ENCODE data around the gene ZDHHC8.

ZDHHC8 gene

DNA sequence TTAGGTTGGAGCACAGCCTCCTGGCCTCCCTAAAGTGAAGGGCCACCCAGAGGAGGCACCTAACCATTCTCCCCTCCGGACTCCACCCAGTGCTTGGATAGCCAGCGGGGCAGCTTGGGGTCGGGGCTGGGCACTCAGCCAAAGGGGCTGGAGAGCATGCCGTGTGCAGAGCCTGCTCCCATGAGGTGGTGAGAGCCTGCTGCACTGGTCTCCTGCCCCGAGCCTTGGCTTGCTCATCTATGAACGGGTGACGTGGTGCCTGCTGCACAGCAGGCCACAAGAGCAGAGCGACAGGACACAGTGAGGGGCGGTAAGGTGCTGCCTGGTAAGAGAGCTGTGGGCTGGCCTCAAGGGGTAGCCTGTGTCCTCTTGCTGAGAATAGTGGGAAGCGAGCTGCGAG, 33.3 kb downstream of the ZDHHC8 start:
- no peak for DNase-seq

DNA sequence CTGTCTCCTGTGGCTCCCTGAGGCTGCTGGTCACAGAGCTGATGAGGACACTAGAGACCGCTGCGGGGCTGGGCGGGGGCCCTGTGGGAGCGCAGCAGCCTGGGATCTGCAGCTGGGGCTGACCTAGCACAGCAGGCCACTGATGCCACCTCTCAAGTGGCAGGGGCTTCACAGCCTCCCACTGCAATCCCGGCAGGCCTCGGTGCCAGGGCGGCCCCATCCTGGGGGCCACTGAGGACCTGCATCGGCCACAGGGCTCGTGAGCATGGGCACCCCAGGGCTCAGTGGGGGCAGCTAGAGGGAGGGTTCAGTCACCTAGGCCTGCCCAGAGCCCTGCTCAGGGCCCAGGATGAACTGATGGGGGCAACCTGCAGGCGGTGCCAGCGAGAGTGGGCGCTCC, 33.8 kb downstream of the ZDHHC8 start:
- DNase-seq = no peak

DNA sequence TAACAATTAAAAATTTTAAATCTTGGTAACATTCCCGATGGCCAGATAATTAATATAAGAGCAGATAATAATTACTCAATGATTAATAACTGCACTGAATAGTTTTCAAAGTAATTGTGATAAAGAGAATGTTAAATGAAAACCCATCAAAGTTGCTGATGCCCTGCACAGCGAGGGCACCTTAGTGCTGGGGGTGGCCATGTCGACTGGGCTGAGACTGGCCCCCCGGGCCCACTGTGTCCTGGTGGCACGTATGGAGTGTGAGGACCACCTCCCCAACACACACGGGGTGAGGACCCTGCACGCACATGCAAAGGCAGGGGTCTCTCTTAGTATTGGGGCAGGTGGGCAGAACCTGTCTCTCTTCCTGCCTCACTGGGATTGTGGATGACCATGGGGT, 34.3 kb downstream of the ZDHHC8 start:
- no peak for DNase-seq

DNA sequence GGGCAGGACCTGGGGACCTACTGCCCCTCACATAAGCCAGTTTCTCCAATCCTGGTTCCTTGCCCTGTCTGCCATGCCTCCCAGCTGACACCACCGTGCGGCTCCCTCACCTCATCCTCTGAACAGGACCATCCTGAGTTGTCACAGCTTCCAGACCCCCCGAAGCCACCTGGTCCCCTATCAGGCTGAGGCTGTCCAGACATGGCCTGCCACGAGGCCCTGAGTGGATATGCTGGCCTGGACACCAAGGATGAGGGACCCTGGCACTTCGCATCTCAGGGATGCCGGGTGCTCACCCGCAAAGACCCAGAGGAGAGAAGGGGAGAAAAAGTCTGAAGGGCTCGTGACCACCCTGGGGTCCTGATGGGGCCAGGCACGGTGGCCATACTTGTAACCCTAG, 35.1 kb downstream of the ZDHHC8 start:
- DNase-seq = no peak

DNA sequence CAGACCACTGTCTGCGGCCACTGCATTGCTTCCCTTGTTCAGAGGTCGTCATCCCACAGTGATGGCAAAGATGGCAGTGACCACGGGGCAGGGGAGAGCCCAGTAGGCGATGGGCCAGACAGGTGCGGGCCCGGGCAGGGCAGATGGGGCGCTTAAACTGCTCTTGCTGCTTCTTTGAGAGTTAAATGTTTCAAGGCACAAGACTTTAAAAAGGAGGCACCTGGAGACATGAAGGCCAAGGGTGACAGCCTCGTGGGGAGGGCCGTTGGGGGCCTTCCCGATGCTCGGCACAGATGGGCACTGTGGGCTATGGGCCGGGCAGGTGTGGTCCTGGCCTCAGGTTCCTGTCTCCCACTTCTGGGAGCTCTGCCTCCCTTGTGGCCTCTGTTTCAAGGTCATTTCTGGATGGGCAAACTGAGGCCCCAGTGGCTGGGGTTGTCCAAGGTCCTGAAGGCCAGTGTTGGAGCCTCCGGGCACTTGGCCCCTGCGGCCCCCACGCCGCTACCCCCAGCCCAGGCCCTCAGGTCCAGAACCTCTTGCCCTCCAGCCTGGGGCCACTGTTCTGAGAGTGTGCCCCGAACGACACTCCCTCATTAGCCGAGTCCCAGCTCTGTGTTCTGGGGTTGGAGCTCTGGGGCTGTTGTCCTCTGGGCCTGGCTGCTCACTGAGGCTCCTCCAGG, 36.2 kb downstream of the ZDHHC8 start:
- DNase-seq = no peak

DNA sequence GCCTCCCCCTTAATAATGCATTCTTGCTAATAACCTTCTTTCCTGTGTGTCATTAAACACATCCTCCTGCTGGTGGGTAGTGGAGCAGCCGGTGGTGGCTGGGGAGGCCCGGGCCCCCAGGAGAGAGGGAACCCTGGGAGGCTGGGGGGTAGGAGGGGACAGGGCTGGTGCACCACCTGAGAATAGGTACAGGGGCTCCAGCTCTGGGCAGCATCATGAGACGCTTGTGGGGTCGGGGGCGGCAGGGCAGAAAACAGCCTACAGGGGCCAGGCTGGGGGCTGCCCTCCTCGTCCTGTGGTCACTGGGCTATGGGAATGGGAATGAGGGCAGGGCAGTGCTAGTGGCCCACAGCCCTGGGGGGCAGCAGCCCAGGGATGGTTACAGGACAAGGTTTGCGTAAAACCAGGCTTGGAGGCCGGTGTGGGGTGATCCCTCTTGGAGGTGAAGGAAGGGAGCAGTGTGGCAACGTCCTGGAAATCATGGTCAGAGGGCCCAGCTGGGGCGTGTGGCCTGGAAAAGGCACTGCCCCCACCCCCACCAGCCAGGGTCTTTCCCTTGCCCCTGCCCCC, 37.7 kb downstream of the ZDHHC8 start:
- DNase-seq = no peak

DNA sequence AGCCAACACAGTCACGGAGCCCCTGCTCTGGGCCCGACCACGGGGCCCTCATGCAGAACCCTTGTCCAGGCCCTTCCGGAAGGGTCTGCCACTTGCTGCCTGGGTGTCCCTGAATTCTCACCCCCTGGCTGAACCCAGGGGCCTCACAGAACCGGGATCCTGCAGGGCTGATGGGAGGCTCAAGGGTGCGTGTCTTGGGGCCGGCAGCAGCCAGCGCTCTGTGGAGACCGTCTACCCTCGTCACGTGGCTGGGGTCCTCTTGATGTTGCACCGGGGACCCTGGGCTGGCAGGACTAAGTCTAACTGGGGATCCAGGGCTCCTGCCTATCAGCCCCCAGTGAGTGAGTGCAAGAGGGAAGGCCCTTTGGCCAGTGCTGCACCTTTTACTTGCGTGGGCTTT, 38.6 kb downstream of the ZDHHC8 start:
- no peak for DNase-seq

DNA sequence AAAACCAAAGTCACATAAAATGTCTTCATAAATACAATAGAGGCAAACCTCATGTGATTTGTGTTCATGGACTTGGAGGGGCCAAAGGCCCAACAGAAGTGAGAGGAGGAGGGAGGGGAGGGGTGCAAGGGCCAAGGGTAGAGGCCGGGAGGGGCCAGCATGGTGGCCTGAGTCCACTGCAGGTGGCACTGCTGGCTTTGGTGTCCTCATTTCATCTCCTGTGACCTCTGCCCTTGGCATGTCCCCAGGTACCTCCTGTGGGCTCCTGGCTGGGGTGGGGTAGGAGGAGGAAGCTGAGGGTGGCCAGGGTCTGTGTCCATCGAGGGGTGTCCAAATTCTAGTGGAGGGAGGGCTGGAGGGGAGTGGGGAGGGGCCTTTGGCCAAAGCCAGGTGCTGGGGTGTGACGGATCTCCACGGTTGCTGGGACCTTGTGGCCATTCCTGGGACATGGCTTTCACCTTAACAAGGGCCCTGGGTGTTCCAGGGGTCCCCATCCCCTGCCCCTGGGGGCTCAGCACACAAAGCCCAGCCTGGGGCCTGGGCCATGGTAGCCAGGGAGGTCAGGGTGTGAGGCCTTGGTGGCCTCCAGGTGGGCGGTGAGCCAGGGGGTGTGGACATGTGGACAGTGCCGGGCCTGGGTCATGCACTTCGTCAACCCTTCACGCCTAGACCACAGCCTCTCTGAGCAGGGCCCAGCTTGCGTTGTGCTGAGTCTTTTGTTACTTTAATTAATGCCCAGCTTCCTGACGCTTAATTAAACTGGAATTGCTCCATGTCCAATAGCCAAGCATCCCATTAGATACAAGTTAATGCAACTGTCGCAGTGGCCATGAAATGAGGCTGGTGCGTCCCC, 39.9 kb downstream of the ZDHHC8 start:
- DNase-seq = no peak

DNA sequence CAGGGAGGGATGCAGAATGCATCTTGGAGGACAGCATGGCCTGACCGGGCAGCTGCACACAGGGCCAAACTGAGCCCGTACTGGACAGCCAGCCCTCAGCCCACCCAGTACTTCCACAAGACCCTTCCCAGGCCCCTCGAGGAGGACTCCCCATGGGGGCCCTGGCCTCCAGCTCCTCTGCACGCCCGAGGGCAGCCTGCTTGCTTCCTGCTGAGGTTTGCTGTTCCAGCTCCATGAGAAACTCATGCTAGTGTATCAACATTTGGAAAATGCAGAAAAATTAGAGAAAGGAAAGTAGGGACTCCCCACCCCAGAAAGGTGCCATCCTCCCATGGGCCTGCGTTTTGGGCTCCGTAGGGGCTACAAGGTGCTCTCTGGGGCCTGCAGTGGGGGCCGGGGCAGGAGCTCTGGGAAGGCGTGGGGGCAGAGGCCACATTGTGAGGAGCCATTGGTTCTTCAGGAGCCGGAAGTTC, 40.6 kb downstream of the ZDHHC8 start:
- DNase-seq = no peak

DNA sequence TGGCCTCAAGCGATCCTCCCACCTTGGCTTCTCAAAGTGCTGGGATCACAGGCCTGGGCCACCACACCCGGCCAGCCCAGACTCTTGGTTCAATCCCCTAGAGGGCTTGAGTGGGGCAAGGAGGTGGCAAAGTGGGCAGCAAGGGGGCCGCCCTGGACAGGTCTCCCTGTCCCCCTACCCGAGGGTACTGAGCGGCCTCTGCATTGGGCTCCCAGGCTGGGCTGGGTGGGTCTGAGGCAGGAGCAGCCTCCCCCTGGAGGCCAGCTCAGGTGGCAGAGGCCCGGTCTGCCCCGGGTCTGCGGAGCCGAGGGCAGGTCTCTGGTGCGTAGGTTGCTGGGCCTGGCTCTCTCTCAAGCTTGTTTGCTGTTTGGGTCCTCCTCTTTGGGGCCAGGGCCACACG, 41.6 kb downstream of the ZDHHC8 start:
- no peak for DNase-seq

DNA sequence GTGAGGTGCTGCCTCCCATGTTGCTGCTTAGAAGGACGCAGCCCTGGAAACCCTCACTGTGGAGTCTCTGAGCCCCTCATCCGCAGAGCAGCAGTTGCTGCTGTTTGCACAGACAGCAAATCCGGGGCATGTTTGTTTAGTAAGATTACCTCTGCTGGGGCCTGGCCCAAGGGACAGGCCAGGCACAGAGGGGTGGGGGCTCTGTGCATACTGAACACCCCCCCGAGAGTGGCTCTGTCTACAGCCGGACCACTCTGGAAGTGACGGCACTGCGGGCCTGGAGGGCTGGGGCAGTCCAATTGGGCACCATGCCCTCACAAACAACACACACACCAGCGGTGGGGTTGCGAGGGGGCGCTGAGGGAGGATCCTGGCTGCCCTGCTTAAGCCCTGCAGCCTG, 42.2 kb downstream of the ZDHHC8 start:
- no peak for DNase-seq

DNA sequence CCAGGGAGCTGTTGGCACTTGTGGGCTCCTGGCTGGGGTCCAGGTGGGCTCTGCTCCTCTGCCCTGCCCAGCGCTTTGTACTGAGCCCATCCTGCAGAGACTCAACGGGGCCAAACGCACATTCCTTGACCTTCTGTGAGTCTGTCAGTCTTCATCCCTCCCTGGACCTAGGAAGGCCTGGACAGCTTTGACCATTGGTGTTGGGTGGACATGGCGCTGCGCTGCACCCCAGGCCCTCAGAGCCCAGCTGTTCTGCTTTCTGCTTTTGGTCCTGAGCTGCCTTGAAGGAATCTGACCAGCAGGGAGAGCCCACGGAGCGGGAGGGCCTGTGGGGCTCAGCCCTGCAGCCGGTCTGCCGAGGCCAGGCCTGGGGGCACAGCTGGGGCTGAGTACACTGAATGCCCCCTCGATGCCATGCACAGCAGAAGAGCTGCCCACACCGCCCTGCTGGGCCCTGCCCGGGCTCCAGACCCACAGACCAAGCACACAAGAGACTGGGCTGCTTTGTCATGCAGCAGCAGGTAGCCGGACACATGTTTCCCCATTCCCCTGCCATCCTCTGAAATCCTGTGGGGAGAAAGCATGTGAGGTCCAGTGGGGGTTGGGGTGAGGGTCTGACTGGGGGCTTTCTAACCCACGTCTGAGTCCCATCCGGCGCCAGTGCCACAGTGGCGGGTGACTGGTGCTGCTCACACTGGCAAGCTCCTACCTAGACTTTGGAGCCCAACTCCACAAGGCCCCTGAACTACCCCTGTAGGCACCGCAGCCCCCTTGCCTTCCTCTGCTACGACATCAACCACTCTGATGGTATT, 43.4 kb downstream of the ZDHHC8 start:
- DNase-seq = no peak

DNA sequence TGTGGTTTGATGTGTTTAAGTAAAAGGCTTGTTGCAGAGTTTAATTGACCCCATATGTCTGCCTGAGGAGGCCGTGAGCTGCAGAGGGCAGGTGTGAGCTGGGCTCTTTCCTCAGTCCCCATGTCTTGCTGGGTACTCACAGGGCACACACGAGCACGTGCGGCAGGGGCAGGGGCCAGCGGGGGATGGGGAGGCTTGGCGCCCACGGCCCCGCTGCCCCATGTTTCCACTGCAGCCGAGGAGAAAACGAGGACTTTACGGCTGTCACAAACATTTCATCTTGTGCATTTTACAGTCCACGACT, 43.9 kb downstream of the ZDHHC8 start:
- no peak for DNase-seq

DNA sequence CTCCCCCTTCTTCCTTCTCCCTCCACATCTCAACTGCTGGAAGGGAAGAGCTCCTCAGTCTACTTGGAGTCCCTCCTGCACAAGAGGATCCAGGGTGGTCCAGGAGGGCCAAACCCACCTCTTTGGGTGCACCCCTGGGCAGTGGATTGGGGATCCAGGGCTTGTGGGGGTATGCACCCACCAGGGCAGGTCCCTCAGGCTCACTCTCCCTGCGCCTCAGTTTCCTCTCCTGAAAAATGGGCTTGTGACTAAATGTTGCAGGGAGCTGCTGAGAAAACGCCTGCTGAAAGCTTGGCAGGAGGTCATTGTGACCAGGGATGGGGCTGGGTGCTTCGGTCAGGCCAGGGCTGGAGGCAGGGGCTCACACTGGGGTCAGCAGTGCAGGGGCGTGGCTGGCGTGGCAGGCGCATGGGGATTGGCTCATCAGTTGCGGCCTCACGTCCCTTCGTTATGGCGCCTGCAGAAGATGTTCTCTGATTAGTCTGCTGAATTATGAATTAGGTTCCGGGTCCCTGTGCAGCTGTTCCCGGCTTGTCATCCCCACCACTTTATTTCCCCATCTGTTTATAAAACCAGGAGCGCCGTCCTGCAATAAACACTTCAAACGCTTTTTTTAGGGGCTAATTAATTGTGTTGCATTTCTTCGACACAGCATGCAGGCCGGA, 44.9 kb downstream of the ZDHHC8 start:
- no peak for DNase-seq

DNA sequence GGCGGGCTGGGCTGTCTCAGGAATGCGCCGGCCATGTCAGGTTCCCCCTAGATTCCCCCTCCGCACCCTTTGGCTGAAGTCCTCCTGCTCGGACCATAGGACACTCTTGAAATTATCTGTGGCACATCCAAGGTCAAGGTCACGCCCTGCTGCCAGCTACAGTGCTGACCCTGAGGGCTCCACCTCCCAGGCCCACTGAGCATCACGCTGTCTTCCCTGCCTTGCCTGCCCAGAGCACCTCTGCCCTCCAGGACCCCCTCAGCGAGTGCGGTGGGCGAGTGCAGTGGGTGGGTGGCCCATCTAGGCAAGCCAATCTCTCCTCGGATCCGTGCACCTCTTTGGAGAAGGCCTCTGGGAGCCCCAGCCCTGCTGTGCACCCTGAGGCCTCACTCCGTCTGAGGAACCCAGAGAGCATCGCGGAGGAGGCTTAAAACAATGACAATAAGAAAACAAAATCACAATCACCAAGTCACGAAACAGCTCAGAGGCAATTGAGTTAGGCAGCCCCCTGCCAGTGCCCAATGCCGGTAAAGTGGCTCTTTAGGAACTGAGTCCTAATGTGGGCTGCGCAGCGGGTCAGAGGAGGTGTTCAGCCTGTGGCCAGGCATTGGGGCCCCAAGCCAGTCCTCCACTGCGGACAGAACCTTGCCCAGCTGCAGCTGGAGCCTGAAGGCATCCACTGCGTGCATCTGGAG, 45.8 kb downstream of the ZDHHC8 start:
- DNase-seq = no peak

DNA sequence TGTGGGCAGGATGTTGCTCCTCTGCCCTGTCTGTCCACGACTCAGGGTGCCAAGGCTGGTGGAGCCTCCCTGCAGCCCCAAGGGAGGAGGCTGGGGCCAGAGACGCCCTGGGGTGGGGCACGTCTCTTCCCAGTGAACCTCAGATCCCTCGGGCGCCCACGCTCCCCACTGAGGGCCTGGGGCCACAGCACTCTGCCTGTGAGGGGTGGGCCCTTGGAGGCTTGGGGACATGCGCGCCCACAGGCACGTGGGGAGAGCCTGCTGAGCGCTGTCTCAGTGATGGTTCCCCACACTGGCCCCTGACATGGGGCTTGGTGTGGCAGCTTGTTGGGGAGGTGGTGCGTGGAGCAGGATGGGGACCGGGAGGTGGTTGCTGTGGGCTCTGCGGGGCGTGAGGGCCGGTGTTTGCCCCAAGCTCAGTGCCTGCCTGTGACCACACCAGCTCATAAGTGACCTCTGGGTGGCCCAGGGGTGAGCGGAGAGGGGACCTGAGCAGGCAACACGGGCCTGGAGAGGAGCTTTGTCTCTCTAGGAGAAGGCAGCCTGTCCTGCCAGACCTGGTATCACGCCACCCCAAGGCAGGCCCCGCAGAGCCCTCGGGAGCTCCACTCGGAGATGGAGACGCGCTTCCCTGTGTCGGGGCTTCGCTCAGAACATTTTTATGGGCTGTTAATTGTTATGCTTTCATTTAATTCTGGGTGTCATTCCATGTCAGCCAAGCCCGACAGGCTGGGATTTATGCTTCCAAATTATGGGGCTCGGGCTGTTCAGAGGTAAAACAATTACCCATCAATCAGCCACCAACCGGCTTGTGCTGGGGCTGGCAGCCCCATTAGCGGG, 46.7 kb downstream of the ZDHHC8 start:
- DNase-seq = no peak

DNA sequence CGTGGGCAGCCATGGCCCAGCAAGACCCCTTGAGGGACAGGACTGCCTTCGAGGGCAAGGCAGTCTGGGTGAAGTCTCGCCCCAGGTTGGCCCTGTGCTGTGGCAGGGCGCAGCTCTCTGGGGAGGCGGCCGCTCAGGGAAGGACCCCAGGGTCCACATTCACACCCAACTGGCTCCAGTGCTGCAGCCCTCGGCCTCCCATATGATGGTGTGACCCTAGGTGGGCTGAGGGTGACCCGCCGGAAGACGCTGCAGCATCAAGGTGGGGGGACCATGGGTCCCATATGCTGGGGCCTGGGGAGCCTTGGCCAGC, 47.3 kb downstream of the ZDHHC8 start:
- no peak for DNase-seq

DNA sequence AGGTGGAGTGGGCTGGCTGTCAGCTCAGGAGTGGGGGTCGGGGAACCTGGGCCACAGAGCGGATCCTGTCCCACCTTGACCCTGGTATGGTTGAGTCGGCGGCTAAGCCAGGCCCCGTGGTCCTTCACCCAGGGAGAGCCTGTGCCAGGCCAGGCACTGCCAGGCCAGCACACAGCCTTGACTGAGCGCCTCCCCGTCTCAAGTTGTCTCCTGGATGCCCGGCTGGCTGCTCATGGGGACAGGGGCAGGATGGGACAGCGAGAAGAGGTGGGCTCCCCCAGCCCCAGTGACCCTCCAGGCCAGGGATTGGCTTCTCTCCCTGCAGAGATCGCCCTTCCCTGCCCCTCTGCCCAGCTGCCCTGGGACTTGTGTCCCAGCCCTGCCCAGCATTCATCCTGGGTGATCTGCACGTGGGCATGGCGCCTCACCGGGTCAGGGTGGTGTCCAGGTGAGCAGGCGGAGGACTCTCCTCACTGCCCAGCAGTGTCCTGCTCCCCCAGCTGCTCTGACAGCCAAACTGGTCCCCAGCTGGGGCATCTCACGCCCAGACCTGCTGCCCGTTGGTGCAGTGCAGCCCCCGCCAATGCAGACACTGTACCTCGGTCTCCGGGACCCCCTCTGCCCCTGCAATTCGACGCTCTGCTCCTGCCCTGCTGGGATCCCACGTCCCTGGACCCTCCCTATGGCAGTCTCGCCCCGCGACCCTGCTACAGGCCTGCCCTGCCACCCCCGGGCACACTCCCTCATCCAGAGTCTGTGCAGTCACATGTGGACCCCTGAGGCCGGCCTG, 48.0 kb downstream of the ZDHHC8 start:
- DNase-seq = no peak

DNA sequence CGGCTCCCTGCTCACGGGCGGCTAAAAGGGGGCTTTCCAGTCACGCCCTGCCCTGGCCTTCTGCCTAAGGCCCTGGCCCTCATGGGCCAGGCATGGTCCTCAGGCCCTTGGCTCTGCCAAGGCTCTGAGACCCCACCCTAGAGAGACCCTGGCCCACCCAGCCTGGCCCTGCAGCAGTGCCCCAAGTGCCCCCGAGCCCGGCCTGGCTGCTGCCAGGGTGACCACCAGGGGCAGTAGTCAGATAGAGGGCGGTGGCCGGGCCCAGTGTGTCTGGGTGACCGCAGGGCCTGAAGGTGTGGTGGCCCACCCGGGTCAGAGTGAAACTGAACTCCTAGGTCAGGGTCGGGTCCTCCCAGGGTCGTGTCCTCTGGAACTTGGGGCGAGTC, 48.6 kb downstream of the ZDHHC8 start:
- DNase-seq = no peak

DNA sequence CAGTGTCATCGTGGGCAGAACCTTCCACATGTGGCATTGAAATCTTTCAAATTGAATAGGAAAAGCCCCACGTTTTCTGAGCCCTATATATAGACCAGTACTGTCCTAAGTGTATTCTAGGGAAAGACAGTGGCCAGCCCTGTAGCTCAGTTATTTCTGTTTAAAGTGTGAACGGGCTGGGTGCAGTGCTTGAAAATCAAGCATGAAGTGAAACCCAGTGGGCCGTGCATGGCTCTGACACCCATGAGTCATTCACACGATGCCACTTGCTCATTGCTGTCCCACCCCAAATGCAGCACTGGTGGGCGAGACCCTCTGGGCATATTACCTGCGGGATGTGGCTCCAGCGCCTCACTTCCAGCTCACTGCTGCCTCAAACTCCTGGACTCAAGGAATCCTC, 49.0 kb downstream of the ZDHHC8 start:
- DNase-seq = no peak
